GM19438 (cell line): ENCODE measurements around the gene LIMK1.
A peak's percentile ranks its signal among the peaks of the same experiment; 100 is the strongest.
"Not testable (repeated sequence)": the region's sequence is repeated elsewhere in the genome, so short reads cannot be mapped to it uniquely, and the experiment has no call there.

ENCODE experiments used
- ATAC-seq: cut with Tn5 transposase; IDR thresholded peaks from one replicate; pipeline ENCODE4 v1.9.1; 2021; ENCODE audit warnings: low read depth; ENCODE audit not compliant: unreplicated experiment

Gene LIMK1

DNA sequence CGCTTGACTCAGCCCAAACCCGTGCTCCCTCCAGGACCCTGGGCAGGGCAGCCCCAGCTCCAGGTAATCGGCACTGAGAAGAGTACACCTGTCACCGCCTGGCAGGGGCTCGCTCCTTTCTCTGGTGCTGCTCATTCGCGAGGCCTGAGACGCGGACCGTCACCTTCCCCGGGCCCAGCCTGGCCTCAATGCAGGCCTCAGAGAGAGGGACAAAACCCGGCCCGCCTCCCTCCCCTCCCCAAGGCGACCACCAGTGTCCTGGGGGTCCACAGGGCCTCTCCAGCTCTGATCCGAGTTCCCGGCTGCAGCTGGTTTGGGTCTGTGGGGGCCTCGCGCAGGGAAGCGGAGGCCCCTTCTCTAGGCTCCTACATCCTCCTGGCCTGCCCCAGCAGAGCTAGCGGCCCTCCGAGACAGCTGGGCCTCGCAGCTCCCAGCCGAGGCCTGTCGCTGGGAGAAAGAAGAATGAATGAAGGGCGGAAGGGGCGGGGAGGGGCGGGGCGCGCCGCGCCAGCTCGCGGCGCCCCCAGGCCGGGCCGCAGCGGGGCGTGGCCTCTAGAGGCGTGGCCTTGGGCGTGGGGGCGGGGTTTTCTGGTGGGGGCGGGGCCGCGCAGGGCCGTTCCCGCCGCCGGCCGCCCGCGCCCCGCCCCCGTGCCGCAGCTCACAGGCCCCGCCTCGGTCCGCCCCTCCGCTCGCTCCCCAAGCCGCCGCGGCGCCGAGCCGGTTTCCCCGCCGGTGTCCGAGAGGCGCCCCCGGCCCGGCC, at the start of gene LIMK1:
Gene LIMK1 (plus strand): TSS at position 688 of the 760 bp plus-strand sequence. CDS start 187 bp downstream, outside the sequence.
- ATAC-seq, result peak; percentile 55

DNA sequence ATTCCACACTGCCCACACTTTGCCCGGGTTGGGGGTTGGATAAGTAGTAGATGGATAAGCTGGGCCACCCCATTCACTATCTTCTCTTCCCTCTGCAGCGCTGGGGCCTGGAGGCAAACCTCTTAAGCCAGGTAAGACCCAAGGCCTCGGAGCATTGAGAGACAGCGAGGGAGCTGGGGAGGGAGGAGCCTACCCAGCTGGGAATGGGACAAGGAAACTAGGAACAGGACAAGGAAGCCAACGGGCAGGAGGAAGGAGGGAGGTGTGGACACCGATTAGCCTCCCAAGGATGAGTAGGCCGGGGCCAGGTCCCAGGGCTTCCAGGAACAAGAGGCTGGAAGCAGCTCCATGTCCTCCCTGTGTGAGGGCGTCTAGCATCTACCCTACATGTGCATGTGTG, 46.0 kb upstream of the LIMK1 start:
- ATAC-seq, result no peak

DNA sequence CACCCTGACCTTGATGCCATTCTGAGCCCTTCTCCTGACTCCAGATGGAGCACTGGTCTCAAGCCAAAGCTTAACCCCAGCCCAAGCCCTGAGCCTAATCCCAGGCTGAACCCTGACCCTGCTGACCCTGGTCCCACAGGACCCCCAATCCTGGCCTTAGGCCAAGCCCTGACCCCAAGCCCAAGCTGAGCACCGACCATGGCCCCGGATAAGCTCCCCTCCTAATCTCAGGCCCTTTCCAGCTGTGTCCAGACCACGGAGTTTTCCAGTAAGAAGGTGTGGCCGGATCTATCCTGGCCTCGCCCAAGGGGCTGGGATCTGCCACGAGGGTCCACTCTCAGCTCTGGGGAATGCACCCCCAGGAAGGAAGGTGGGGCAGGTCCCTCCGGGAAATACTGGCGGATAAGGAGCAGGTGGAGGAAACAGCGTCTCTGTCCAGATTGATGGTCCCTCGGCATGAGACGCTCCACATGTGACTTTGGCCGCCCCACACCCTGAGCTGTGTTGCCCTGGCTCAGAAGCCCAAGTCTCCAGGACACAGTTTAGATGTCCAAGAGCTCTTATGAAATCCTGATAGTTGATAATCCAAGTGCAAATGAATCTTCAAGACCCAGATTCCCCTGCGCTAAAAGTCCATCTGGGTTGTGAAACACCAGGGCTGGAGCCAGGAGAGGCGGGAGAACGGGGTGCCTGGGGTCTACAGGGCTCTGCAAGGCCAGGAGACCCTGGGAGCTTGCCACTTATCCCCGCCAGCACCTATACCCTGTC, 45.2 kb upstream of the LIMK1 start:
- no peak for ATAC-seq

DNA sequence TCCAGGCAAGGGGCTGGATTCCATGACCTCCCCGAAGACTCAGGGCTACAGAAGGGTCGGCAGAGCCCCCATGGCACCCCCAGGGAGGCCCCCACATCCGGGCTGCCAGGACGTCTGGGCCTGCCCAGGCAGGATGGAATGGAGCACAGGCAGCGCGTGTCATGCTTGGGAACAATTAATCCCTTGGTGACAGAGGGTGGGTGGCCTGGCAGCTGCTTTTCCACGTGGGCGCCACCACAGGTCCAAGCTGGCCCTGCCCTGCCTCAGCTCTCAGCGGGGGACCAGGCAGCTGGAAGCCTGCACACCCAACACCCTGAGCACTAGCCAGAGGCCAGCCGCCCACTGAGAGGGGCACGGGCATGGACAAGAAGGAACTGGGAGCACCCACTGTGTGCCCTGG, 44.3 kb upstream of the LIMK1 start:
- no peak for ATAC-seq

DNA sequence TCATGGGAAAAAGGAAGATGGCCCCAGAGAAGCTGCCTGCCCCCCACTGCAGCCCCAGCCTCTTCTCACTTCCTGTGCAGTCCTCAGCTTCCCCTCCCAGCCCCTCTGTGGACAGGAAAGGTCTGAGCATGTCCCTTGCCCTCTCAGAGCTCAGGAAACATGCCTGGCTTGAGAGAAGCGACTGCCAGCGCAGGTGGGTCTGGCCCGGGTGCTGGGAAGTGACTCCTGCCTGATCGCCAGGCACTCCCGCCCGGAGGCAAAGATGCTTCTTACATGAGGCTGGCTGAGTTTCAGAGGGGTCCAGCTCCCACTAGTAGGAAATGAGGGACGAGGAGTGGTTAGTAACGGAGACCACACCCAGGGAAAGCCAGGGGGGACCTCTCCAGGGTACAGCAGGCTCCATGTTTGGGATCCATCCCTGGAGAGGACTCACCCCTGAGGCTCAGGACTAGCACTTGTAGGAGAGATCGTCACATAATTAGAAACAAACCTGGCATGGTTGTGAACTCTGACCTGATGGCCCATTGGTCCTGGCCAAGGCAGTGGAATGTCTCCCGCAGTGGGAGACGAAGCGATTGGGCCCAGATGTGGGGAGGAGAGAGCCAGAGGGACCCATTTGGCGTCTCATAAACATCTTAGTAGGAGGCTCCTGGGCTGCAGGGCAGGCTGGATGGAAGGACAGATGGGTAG, 43.4 kb upstream of the LIMK1 start:
- ATAC-seq, result no peak

DNA sequence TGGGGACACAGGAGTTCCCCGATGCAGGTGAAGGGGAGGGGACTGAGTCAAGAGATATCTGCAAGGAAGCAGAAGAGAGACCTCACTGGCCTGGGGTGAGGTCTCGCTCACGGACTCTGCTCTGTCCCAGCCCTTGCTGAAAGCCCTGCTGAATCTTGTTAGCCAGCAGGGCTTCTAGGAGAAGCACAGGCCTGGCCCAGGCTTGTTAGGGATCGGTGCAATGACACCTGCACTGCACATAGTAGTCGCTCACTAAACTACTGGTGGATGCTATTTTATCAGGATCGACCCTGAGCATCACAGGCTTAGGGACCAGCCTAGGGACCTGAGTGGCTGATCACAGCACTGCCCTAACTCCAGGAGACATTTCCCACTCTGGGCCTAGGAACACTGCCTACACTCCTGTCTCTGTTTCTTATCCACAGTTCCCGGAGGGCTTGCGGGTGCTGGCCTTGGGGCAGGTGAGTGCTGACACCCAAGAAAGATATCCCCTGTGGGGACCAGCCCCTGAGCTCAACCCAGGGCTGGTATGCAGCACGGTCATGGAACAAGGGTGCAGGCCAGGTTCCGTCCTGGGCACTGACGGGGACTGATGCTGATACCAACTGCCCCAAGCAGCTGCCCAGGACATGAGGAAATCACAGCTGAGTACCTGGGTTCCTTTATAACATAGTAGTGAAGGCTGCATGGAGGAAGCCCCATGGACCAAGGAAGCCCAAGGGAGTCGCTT, 42.6 kb upstream of the LIMK1 start:
- no peak for ATAC-seq

DNA sequence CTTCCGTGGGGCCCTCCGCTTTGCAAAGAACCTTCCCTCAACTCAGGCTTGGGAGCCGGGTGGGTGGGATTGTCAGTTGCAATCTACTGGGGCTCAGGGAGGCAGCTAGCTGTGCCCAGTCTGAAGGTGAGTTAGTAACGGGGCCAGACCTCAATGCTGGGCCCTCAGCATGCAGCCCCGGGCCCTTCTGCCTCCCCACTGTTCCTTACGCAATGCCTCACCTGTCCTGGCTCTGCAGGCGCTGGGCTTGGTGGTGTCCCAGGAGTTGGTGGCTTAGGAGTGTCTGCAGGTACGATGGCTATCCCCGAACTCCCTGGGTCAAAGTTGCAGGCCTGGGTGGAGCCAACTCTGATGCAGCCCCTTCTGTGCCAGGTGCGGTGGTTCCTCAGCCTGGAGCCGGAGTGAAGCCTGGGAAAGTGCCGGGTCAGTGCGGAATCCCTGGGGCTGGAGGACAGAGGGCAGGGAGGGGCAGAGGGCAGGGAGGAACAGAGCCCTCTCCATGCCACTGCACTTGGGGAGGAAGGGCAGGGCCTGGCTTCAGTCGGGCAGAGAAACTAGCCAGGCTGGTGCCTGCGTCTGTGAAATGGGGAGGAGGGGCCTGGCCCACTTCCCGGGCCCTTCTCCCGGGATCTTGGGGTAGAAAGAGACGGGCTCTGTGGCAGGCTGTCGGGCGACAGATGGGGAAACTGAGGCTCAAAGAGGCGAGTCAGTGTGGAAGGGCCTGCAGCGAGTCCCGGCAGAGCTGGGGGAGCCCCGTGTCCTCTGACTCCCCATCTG, 40.7 kb upstream of the LIMK1 start:
- no peak for ATAC-seq

DNA sequence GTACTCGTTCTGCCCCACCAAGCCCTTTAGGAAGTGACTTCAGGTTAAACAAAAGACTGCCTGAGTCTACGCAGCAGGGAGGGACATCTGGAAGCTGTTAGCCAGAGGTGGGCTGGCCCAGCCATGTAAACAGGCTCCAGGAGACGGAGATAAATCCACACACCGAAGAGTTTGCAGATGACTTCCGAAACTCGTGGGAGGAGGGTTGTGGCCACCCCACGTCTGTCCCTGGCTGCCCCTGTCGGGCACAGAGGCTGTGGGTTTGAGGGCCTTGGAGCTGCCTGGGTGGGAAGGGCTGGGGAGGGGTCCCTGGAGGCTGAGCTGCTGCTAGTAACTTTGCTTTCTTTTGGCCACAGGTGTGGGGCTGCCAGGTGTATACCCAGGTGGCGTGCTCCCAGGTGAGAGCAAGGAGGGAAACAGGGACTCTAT, 40.1 kb upstream of the LIMK1 start:
- ATAC-seq, result no peak

DNA sequence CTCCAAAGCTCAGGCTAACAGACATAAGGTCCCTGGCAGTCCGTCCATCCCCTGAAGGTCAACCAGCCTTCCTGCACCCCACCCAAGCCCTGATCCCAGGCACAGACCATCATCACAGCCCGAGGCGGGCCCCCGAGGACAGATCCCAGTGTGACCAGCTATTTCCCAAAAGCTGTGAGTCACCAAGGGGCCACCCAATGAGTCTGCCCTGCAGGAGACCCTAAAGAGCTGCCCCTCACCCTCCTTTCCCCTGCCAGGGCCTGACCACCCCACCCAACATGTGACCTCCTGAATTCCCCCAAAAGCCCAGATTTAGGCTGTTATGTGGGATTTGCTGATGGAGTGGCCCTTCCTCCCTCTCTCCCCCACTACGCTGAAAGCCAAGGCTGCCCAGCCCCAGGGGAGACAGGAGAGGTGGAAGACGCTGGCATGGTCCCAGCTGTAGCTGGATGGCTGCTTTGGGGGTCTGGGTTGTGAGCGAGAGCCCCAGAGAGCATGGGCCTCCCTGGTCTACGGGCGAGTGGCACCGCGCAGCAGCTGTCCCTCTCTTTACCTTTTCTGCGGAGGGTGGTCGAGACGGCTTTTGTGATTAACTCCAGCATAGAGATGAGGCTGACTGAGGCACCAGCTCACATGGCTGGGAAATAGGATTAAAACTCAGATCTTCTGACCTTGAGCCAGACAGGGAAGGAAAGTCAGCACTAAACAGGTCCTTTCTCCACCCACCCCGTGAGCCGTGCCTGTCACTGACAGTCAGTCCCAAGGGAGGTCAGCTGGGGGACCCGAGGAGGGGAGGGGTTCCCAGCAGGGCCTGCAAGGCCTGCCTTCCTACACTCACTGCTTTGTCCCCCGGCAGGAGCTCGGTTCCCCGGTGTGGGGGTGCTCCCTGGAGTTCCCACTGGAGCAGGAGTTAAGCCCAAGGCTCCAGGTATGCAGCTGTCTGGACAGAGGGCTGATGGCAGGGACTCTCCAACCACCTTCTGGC, 38.9 kb upstream of the LIMK1 start:
- no peak for ATAC-seq

DNA sequence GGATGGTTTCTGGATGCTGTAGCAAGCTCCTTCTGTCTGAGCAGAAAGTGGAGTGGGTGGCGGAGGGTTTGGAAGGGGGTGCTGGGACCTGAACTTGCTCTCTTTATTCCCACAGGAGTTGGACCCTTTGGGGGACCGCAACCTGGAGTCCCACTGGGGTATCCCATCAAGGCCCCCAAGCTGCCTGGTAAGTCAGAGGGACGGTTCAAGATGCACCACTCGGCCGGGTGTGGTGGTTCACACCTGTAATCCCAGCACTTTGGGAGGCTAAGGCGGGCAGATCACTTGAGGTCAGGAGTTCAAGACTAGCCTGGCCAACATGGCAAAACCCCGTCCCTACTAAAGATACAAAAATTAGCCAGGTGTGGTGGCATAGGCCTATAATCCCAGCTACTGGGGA, 37.0 kb upstream of the LIMK1 start:
- ATAC-seq, result not testable (repeated sequence)

DNA sequence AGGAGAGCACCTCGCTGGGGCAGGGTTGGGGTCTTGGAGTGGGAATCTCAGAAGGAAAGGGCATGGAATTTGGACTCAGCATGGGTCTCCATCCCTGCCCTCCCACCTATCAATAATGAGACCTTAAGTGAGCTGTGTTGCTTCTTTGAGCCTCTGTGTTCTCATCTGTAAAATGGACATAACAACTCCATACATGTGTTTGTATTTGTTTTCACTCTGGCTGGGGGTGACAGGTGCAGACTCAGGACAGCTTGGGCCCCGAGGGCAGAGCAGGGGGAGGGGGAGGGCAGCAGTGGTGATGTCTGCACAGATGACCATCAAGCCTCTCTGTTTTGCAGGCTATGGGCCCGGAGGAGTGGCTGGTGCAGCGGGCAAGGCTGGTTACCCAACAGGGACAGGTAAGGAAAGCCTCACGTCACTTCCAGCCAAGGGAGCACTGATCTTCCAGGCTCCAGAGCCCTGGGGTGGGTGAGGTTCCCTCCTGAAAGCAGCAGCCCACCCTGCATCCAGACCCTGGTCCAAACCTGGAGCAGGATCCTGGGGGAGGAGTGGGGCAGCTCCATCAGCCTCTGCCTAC, 35.7 kb upstream of the LIMK1 start:
- ATAC-seq, result no peak

DNA sequence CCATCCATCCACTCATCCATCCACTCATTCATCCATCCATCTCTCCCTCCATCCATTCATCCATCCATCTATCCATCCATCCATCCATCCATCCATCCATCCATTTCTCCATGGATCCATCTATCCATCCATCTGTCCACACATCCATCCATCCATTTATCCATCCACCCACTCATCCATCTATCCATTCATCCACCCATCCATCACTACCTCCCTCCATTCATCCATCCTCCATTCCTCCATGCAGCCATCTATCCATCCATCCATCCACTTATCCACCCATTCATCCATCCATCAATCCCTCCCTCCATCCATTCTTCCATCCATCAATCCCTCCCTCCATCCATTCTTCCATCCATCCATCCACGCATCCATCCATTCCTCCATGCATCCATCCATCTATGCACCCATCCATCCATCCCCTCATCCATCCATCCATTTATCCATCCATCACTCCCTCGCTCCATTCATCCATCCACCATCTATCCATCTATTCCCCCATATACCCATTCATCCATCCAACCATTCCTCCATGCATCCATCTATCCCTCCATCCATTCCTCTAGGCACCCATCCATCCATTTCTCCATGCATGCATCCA, 34.5 kb upstream of the LIMK1 start:
- ATAC-seq, result no peak

DNA sequence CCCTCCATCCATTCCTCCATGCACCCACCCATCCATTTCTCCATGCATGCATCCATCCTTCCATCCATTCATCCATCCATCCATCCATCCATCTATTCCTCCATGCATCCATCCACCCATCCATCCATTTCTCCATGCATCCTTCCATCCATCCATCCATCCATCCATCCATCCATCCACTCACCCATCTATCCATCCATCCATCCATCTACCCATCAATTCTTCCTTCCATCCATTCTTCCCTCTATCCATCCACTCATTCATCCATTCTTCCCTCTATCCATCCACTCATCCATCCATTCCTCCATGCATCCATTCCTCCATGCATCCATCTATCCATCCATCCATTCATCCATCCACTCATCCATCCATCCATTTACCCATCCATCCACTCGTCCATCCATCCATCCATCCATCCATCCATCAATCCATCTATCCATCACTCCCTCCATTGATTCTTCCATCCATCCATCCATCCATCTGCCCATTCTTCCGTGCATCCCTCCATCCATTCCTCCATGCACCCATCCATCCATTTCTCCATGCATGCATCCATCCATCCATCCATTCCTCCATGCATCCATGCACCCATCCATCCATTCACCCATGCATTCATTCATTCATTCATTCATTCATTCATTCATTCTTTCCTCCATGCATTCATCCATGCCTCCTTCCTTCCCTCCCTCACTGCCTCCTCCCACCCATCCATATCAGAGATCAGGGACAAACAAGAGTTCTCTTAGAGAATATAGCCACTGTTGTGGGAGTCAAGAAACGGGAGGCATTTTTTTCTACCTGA, 33.4 kb upstream of the LIMK1 start:
- ATAC-seq, result no peak

DNA sequence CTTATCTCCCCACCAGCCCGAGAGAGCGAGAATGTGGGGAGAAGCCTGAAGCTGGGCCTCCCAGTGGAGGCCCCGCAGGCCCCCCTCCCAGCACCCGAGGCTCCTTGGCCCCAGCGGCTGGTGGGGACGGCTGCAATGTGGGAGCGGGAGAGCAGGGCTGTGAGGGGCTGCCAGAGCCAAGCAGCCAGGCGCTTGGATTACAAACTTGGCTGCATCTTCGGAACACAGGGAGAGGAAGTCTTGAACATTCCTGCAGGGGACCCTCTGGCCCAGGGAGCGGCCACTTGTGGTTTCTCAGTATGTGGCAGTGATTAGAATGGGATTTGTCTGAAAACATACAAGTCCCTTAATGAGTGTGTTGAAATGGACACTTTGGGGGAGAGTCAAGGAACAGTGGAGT, 32.4 kb upstream of the LIMK1 start:
- ATAC-seq, result no peak

DNA sequence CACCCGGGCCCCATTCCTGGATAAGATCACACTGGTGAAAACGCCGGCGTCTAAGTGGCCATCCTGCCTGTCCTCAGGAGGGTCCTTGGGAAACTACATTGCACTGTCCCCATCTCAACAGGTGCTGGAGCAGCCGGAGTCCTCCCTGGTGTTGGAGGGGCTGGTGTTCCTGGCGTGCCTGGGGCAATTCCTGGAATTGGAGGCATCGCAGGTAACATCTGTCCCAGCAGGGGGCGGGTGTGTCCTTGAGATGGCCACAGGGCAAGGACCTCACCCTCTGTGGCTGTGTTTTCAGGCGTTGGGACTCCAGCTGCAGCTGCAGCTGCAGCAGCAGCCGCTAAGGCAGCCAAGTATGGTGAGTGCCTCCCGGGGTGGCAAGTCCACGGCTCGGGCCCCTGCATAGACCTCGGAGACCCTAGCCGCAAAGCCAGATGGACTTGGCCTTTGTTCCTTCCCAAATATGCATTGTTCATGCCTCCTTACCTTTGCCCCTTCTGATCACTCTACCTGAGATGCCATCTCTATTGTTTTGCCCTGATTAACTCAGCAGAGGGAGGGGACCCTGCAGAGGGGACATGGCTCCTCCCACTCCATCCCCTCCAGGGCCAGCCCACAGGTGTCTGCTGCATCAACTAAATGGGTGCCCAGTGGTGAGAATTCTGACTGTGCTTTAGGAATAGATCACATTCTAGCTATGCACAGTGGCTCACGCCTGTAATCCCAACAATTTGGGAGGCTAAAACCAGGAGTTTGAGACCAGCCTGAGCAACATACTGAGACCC, 31.8 kb upstream of the LIMK1 start:
- ATAC-seq, result no peak

DNA sequence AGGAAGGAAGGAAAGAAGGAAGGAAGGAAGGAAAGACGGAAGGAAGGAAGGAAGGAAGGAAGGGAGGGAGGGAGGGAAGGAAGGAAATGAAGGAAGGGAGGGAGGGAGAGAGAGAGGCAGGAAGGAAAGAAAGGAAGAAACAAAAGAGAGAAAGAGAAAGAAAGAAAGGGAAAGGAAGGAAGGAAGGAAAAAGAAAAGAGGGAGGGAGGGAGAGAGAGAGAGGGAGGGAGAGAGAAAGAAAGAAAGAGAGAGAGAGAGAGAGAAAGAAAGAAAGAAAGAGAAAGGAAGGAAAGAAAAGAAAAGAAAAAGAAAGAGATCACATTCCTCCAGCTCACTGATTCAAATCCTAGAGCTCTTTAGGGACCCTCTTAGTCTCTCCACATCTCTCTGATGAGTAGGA, 31.0 kb upstream of the LIMK1 start:
- no peak for ATAC-seq
